Lung (tissue), 12 donors: ENCODE measurements around the gene NR4A3. TPM values are rescaled to one million over a fixed set of nuclear protein-coding genes. Genes with fewer than 3 reads are reported as not detected.

Source experiments
- ATAC-seq: fragments of 200-7000 bp; cut with Tn5 transposase; one replicate; pipeline ENCODE4 v1.9.1; 2020; ENCODE audit warnings: moderate number of reproducible peaks; ENCODE audit not compliant: insufficient read depth, low FRiP score
- DNase-seq, 3 donors: peaks; one replicate each; pipeline ENCODE4 v3.0.0-alpha.2; 2013 to 2017
- H3K27ac ChIP-seq, 2 donors: one replicate each; pipeline ENCODE4 v1.5.1; 2013; ENCODE audit warnings: mild to moderate bottlenecking in 2 of 2, moderate library complexity in 2 of 2, control low read depth in 1 of 2, inconsistent platforms in 1 of 2, low read depth in 1 of 2, low read length in 1 of 2
- H3K27me3 ChIP-seq, 3 donors: one replicate each; pipeline ENCODE4 v1.5.1; 2013; ENCODE audit warnings: low read length in 2 of 3; ENCODE audit not compliant: control insufficient read depth in 3 of 3, insufficient read depth in 3 of 3
- H3K36me3 ChIP-seq, 4 donors: one replicate each; pipeline ENCODE4 v1.5.1; 2013; ENCODE audit warnings: low read length in 4 of 4, mild to moderate bottlenecking in 1 of 4, moderate library complexity in 1 of 4; ENCODE audit not compliant: control insufficient read depth in 4 of 4, insufficient read depth in 4 of 4
- H3K4me1 ChIP-seq, 5 donors: one replicate each; pipeline ENCODE4 v1.5.1; 2013; ENCODE audit warnings: low read length in 5 of 5, mild to moderate bottlenecking in 2 of 5, moderate library complexity in 1 of 5; ENCODE audit not compliant: control insufficient read depth in 5 of 5, insufficient read depth in 5 of 5
- H3K4me3 ChIP-seq: one replicate; pipeline ENCODE4 v1.5.1; 2013; ENCODE audit warnings: mild to moderate bottlenecking, control low read depth, moderate library complexity
- H3K9ac ChIP-seq, 2 donors: one replicate each; pipeline ENCODE4 v1.5.1; 2013; ENCODE audit warnings: low read length in 2 of 2, control low read depth in 1 of 2; ENCODE audit not compliant: insufficient read depth in 1 of 2
- H3K9me3 ChIP-seq, 4 donors: one replicate each; pipeline ENCODE4 v1.5.1; 2013; ENCODE audit warnings: low read length in 3 of 4, mild to moderate bottlenecking in 1 of 4, moderate library complexity in 1 of 4; ENCODE audit not compliant: control insufficient read depth in 4 of 4, insufficient read depth in 3 of 4
- CTCF ChIP-seq: IDR thresholded peaks from 2 replicates; pipeline ENCODE4 v1.5.1; 2012; ENCODE audit warnings: mild to moderate bottlenecking; ENCODE audit errors: control extremely low read depth, extremely low read depth
- WGBS, 2 donors: extraction: QIAGEN DNeasy Blood & Tissue Kit; methylation state at CpG; one replicate each; pipeline ENCODE4 v1.1.7; 2013; 5-methylcytosine and 5-hydroxymethylcytosine counted together
- polyA plus RNA-seq, 2 donors: library from polyadenylated mRNA; stranded (reverse); fragments of 200-250 nt; gene quantifications; one replicate each; pipeline ENCODE4 v1.2.1, GENCODE V29; 2013
- total RNA-seq, 2 donors: library from RNA; depleted of rRNA in 1 of 2; stranded (reverse); fragments of >200 nt in 1 of 2; gene quantifications; one replicate each; pipeline ENCODE4 v1.2.1, GENCODE V29; 2014 to 2021
- donor health status: control.
- donor health status: control.
- donor health status: Bipolar disorder and iron deficiency.
- donor health status: healthy.
- donor health status: DM: yes; HTN: yes; CAD: no.

The NR4A3 gene
- total and polyA plus RNA-seq, 4 donors = 2.3 to 11.7 (median 2.6) TPM

GRCh38 chr9:99828054-99828416 is 6.3 kb downstream of the NR4A3 start:
- Histone ChIP-seq H3K27ac (no peak overlapping the region), H3K27me3 (peaks cover 0 to 86% (median 86%) of the 10 kb centered on the region in 3 donors), H3K36me3 (peaks cover 0 to 8% (median 0%) of the 10 kb centered on the region in 4 donors), H3K9me3 (peaks cover 0 to 7% (median 0%) of the 10 kb centered on the region in 4 donors), H3K9ac (no peak overlapping the region), H3K4me1 (peaks cover 0 to 23% (median 4%) of the 10 kb centered on the region in 5 donors), H3K4me3 (no peak overlapping the region)
- 42 to 63% methylated on average over 12 to 15 of the region's 15 CpGs for WGBS, 2 donors
- ATAC-seq (no peak), DNase-seq (no peak)
- no peak for TF ChIP-seq CTCF

GRCh38 chr9:99828417-99829176 is 6.9 kb downstream of the NR4A3 start:
- WGBS, 2 donors = 14 to 23% methylated on average over 53 to 78 of the region's 78 CpGs

GRCh38 chr9:99831857-99832557 is 10.3 kb downstream of the NR4A3 start:
- peaks cover 0 to 7% (median 0%) of the 10 kb centered on the region in 4 donors for H3K9me3 ChIP-seq
- peaks cover 0 to 15% (median under 1%) of the 10 kb centered on the region in 4 donors for H3K36me3 ChIP-seq
- ATAC-seq = no peak
- no peaks in the 10 kb centered on the region for H3K4me1 ChIP-seq
- TF ChIP-seq CTCF = no peak
- no peak overlapping the region for H3K4me3 ChIP-seq
- no peak overlapping the region for H3K9ac ChIP-seq
- DNase-seq = no peak
- 90 to 94% methylated on average over 3 of the region's 3 CpGs for WGBS, 2 donors
- H3K27me3 ChIP-seq = peaks cover 0 to 67% (median 53%) of the 10 kb centered on the region in 3 donors
- no peak overlapping the region for H3K27ac ChIP-seq

More at GRCh38 chr9:99828417-99829176, 6.9 kb downstream of the NR4A3 start:
- Histone ChIP-seq H3K36me3 (peaks cover 0 to 8% (median under 1%) of the 10 kb centered on the region in 4 donors), H3K27me3 (peaks cover 0 to 86% (median 86%) of the 10 kb centered on the region in 3 donors), H3K9ac (no peak overlapping the region), H3K27ac (no peak overlapping the region), H3K4me3 (no peak overlapping the region), H3K4me1 (peaks cover 0 to 20% (median 4%) of the 10 kb centered on the region in 5 donors), H3K9me3 (peaks cover 0 to 7% (median 0%) of the 10 kb centered on the region in 4 donors)
- DNase-seq = peak; percentile 22 to 51 (median 46)
- ATAC-seq = no peak
- TF ChIP-seq CTCF = no peak
